K562 (cell line): ENCODE data around the gene ADGRD1. TPM values are rescaled to one million over a fixed set of nuclear protein-coding genes. Genes with fewer than 3 reads are reported as not detected.

Source experiments
- ATAC-seq: fragments of 200-7000 bp; cut with Tn5 transposase; 3 replicates; pipeline ENCODE4 v1.9.1; 2020; ENCODE audit warnings: moderate library complexity
- BruUV-seq: library from RNA; stranded (reverse); fragments of 400-500 nt; replicated peaks from 2 replicates; lab custom pipeline; 2021; lab: Mats Ljungman, UMichigan
- CTCF ChIA-PET: fragments of 300-600 bp; formaldehyde crosslinking; extraction: SDS; loops from one replicate; lab custom pipeline; 2021; ENCODE audit warnings: low intra/inter-chr PET ratio; lab: Yijun Ruan, JAX
- POLR2A ChIA-PET: fragments of 300-600, 350-650 bp; sonication (Branson Sonifier 250); formaldehyde crosslinking; extraction: SDS; loops from one replicate; lab custom pipeline; 2021; ENCODE audit warnings: antibody characterized with exemption, inconsistent platforms; lab: Yijun Ruan, JAX
- DNase-seq, 4 experiments: peaks; one replicate each; pipeline versions ENCODE4 v3.0.0 to v3.0.0-alpha.2; 2011 to 2018; ENCODE audit warnings: low spot score in 3 of 4, mixed read lengths in 3 of 4; ENCODE audit errors: extremely low read depth in 1 of 4
- FAIRE-seq: peaks from 2 replicates; lab custom pipeline; 2011; peaks lifted over from hg19 to GRCh38; lab: Jason Lieb, UNC
- H2AFZ ChIP-seq: 2 replicates; pipeline ENCODE4 v1.6.0; 2011; ENCODE audit warnings: low read depth, low read length, control low read depth, inconsistent platforms
- H3K27ac ChIP-seq: fragments of 200-600 bp; 3 replicates; pipeline ENCODE4 v1.8.0; 2011; ENCODE audit warnings: low read depth, mild to moderate bottlenecking, control low read depth, inconsistent platforms, low read length, moderate library complexity, mixed read lengths; ENCODE audit errors: extremely low read depth
- H3K27me3 ChIP-seq, 2 experiments: fragments of 300-600 bp in 1 of 2; 2 replicates in 1 of 2; 3 replicates in 1 of 2; pipeline versions ENCODE4 v1.6.0 to v1.8.0; 2011; ENCODE audit warnings: inconsistent platforms in 2 of 2, low read length in 2 of 2, mild to moderate bottlenecking in 1 of 2, mixed read lengths in 1 of 2, moderate library complexity in 1 of 2; ENCODE audit not compliant: control insufficient read depth in 2 of 2, insufficient read depth in 2 of 2
- H3K36me3 ChIP-seq: fragments of 300-600 bp; 3 replicates; pipeline ENCODE4 v1.8.0; 2011; ENCODE audit warnings: mild to moderate bottlenecking, low read length, inconsistent platforms; ENCODE audit not compliant: control insufficient read depth, insufficient read depth
- H3K4me1 ChIP-seq, 2 experiments: fragments of 200-600 bp in 1 of 2; replicated peaks in 1 of 2; 2 replicates in 1 of 2; 3 replicates in 1 of 2; pipeline versions ENCODE4 v1.5.1 to v1.8.0; 2011; ENCODE audit warnings: inconsistent platforms in 2 of 2, low read length in 2 of 2, mild to moderate bottlenecking in 1 of 2, mixed read lengths in 1 of 2, moderate library complexity in 1 of 2; ENCODE audit not compliant: control insufficient read depth in 2 of 2, insufficient read depth in 2 of 2
- H3K4me2 ChIP-seq: 2 replicates; pipeline ENCODE4 v1.6.1; 2011; ENCODE audit warnings: low read length, control low read depth, inconsistent platforms, mixed read lengths; ENCODE audit not compliant: insufficient read depth
- H3K4me3 ChIP-seq: fragments of 200-600 bp; sonication (generic), shearing (Covaris generic); 2 replicates; pipeline ENCODE4 v1.5.1; 2016; ENCODE audit warnings: control low read depth, inconsistent platforms
- H3K79me2 ChIP-seq: fragments of 200-600 bp; 3 replicates; pipeline ENCODE4 v1.8.0; 2011; ENCODE audit warnings: low read length, inconsistent platforms; ENCODE audit not compliant: control insufficient read depth, insufficient read depth
- H3K9ac ChIP-seq, 2 experiments: 2 replicates each; pipeline versions ENCODE4 v1.6.0 to v1.6.1; 2011; ENCODE audit warnings: low read depth in 2 of 2, low read length in 2 of 2, control low read depth in 1 of 2, inconsistent platforms in 1 of 2, mild to moderate bottlenecking in 1 of 2, mixed read lengths in 1 of 2; ENCODE audit not compliant: insufficient read depth in 1 of 2
- H3K9me1 ChIP-seq: one replicate; pipeline ENCODE4 v1.6.0; 2011; ENCODE audit warnings: inconsistent platforms, mild to moderate bottlenecking, low read length, moderate library complexity; ENCODE audit not compliant: control insufficient read depth, insufficient read depth
- H3K9me3 ChIP-seq: replicated peaks from 2 replicates; pipeline ENCODE4 v1.5.1; 2011; ENCODE audit warnings: low read depth, low read length, inconsistent platforms; ENCODE audit not compliant: control insufficient read depth, insufficient read depth
- H4K20me1 ChIP-seq: replicated peaks from 2 replicates; pipeline ENCODE4 v1.6.1; 2011; ENCODE audit warnings: low read length, inconsistent platforms, mixed read lengths; ENCODE audit not compliant: control insufficient read depth, insufficient read depth
- GATA2 ChIP-seq: sonication (generic); formaldehyde crosslinking; IDR thresholded peaks from 2 replicates; pipeline ENCODE4 v1.4.0; 2020; ENCODE audit warnings: mild to moderate bottlenecking, missing genetic modification reagents
- ILF3 ChIP-seq: fragments of 450-650 bp; IDR thresholded peaks from 2 replicates; pipeline ENCODE4 v1.6.1; 2018; ENCODE audit warnings: antibody characterized with exemption, mild to moderate bottlenecking, moderate library complexity, borderline replicate concordance
- MCM2 ChIP-seq: fragments of 450-650 bp; IDR thresholded peaks from 2 replicates; pipeline ENCODE4 v1.6.1; 2017; ENCODE audit warnings: low read depth, mild to moderate bottlenecking
- NFXL1 ChIP-seq: fragments of 450-650 bp; formaldehyde crosslinking; IDR thresholded peaks from 2 replicates; pipeline ENCODE4 v1.4.0; 2021; ENCODE audit warnings: mild to moderate bottlenecking
- TEAD1 ChIP-seq, 2 experiments: fragments of 450-650 bp in 1 of 2; sonication (generic) in 1 of 2; formaldehyde crosslinking; IDR thresholded peaks; 2 replicates each; pipeline versions ENCODE4 v1.4.0 to v1.8.0; 2020 to 2022; ENCODE audit warnings: mild to moderate bottlenecking in 2 of 2, missing genetic modification reagents in 1 of 2
- ZC3H8 ChIP-seq: fragments of 450-650 bp; IDR thresholded peaks from 2 replicates; pipeline ENCODE4 v1.6.1; 2017
- ZNF263 ChIP-seq: sonication (generic); formaldehyde crosslinking; IDR thresholded peaks from 2 replicates; pipeline ENCODE4 v1.8.0; 2022; ENCODE audit warnings: mild to moderate bottlenecking, missing genetic modification reagents, borderline replicate concordance
- WGBS: fragments of 100-300 bp; shearing (Covaris generic); methylation state at CpG from one replicate; pipeline ENCODE4 v1.1.6; 2016; ENCODE audit warnings: low coverage, mixed read lengths; ENCODE audit not compliant: insufficient coverage; ENCODE audit errors: missing lambda C conversion rate; 5-methylcytosine and 5-hydroxymethylcytosine counted together
- in situ Hi-C: fragments of 300-500 bp; cut with MboI; formaldehyde crosslinking; loops from 4 replicates; pipeline ENCODE4 v1.15.0; 2018; ENCODE audit warnings: inconsistent platforms, mixed read lengths
- intact Hi-C: fragments of 100-400 bp; cut with micrococcal nuclease; formaldehyde crosslinking; loops from 2 replicates; pipeline ENCODE4 v1.14.2; 2022
- polyA plus RNA-seq, 8 experiments: library from polyadenylated mRNA; depleted of rRNA in 4 of 8; stranded (reverse) in 5 of 8; unstranded in 3 of 8; fragments of >200 nt; fragmentation: Nextera tagmentation in 2 of 8; fragmentation: Illumina TruSeq in 1 of 8; extraction: Ambion mirVana in 2 of 8; extraction: Trizol in 1 of 8; gene quantifications; 2 replicates each; pipeline versions ENCODE4 v1.2.1 to v1.2.3, GENCODE V29; 2011 to 2014; ENCODE audit warnings: inconsistent platforms in 1 of 8, missing spikeins in 1 of 8
- total RNA-seq, 7 experiments: library from RNA; depleted of rRNA in 6 of 7; stranded (reverse); fragments of >200 nt in 6 of 7; fragmentation: Illumina TruSeq in 2 of 7; extraction: Trizol in 2 of 7; gene quantifications; 2 replicates each; pipeline versions ENCODE4 v1.2.1 to v1.2.3, GENCODE V29; 2011 to 2021; ENCODE audit warnings: low replicate concordance in 1 of 7

The ADGRD1 gene
- total and polyA plus RNA-seq, 9 of the 15 experiments (the other 6 are each of a cell fraction or from before 2014, with no cell fraction given) = 1.7 to 11.7 (median 3.3) TPM

GRCh38 chr12:131089531-131090273 lies 136.0 kb downstream of the ADGRD1 start:
- Histone ChIP-seq H3K27me3 (peaks cover 0 to 69% of the 10 kb centered on the region in 2 experiments; a peak in 3 of 5 replicates), H3K9ac (no peak overlapping the region), H3K79me2 (no peaks in the 10 kb centered on the region), H2AFZ (no peak overlapping the region)
- POLR2A ChIA-PET = no interaction called here
- 22% methylated on average over 5 of the region's 11 CpGs for WGBS
- TF ChIP-seq NFXL1 (CRISPR knock-in tag) = no peak
- TF ChIP-seq TEAD1 (CRISPR knock-in tag; IDR thresholded peaks at IDR 0.05) = no peak
- 0 out of 2 replicates have a peak, but pooled peaks have one; percentile 35 for TF ChIP-seq MCM2
- TF ChIP-seq GATA2 (CRISPR knock-in tag) = no peak
- no peak for TF ChIP-seq ZC3H8
- no peak for TF ChIP-seq ILF3
- peak; percentile 100 for TF ChIP-seq ZNF263 (CRISPR knock-in tag)
- TF ChIP-seq, all 486 proteins: peak for 2
- no peaks in the 10 kb centered on the region for H3K9me1 ChIP-seq
- no peaks in the 10 kb centered on the region for H3K9me3 ChIP-seq
- H4K20me1 ChIP-seq = 0 out of 2 replicates have a peak, but pooled peaks cover 14% of the 10 kb centered on the region
- no TSS peak for BruUV-seq
- no peak overlapping the region for H3K4me3 ChIP-seq
- ATAC-seq (no peak), DNase-seq (no peak), FAIRE-seq (no peak)
- in situ Hi-C loops (no loop called here), intact Hi-C loops (no loop called here)
- no peaks in the 10 kb centered on the region for H3K36me3 ChIP-seq
- H3K4me1 ChIP-seq = peaks cover 0 to 4% of the 10 kb centered on the region in 2 experiments; a peak in 1 of 5 replicates
- CTCF ChIA-PET = no interaction called here
- no peak overlapping the region for H3K27ac ChIP-seq
- H3K4me2 ChIP-seq = no peak overlapping the region
